Liver (tissue), 9 donors: ENCODE results near the gene FAM210A. TPM values are rescaled to one million over a fixed set of nuclear protein-coding genes. Genes with fewer than 3 reads are reported as not detected.

ENCODE experiments used
- DNase-seq: peaks from one replicate; pipeline ENCODE4 v3.0.0-alpha.2; 2017; ENCODE audit warnings: low spot score
- H3K27ac ChIP-seq, 2 donors: one replicate each; pipeline ENCODE4 v1.7.0; 2013; ENCODE audit warnings: inconsistent platforms in 2 of 2, low read length in 2 of 2, control low read depth in 1 of 2, low read depth in 1 of 2, mild to moderate bottlenecking in 1 of 2
- H3K27me3 ChIP-seq, 4 donors: one replicate each; pipeline versions ENCODE4 v1.6.1 to v1.7.0; 2013; ENCODE audit warnings: low read length in 3 of 4, inconsistent platforms in 1 of 4, mild to moderate bottlenecking in 1 of 4, moderate library complexity in 1 of 4; ENCODE audit not compliant: control insufficient read depth in 4 of 4, insufficient read depth in 4 of 4
- H3K36me3 ChIP-seq, 4 donors: one replicate each; pipeline versions ENCODE4 v1.6.1 to v1.7.0; 2013; ENCODE audit warnings: low read length in 3 of 4, mild to moderate bottlenecking in 3 of 4, low read depth in 1 of 4, moderate library complexity in 1 of 4; ENCODE audit not compliant: control insufficient read depth in 4 of 4, insufficient read depth in 3 of 4
- H3K4me1 ChIP-seq, 4 donors: one replicate each; pipeline versions ENCODE4 v1.6.1 to v1.7.0; 2013; ENCODE audit warnings: low read length in 3 of 4, mild to moderate bottlenecking in 3 of 4, moderate library complexity in 1 of 4; ENCODE audit not compliant: control insufficient read depth in 4 of 4, insufficient read depth in 4 of 4
- H3K4me3 ChIP-seq, 3 donors: one replicate each; pipeline versions ENCODE4 v1.6.1 to v1.7.0; 2013; ENCODE audit warnings: low read length in 3 of 3, control low read depth in 1 of 3, low read depth in 1 of 3, mild to moderate bottlenecking in 1 of 3
- H3K9ac ChIP-seq, 2 donors: one replicate each; pipeline ENCODE4 v1.7.0; 2013; ENCODE audit warnings: low read length in 2 of 2, mild to moderate bottlenecking in 2 of 2, moderate library complexity in 2 of 2, control low read depth in 1 of 2, low read depth in 1 of 2
- H3K9me3 ChIP-seq, 4 donors: one replicate each; pipeline versions ENCODE4 v1.6.1 to v1.7.0; 2013; ENCODE audit warnings: low read length in 3 of 4; ENCODE audit not compliant: control insufficient read depth in 4 of 4
- ATF3 ChIP-seq: IDR thresholded peaks from 2 replicates; pipeline ENCODE4 v1.6.1; 2016; ENCODE audit warnings: antibody characterized with exemption
- CTCF ChIP-seq: fragments of 150-350 bp; IDR thresholded peaks from 2 replicates; pipeline ENCODE4 v1.5.1; 2017; ENCODE audit warnings: improper control_type of control experiment, low read depth, low read length; ENCODE audit not compliant: missing input control
- EGR1 ChIP-seq, 2 donors: IDR thresholded peaks; 2 replicates each; pipeline ENCODE4 v1.6.1; 2016 to 2018; ENCODE audit warnings: antibody characterized with exemption in 2 of 2, low read depth in 2 of 2
- FOXA1 ChIP-seq: IDR thresholded peaks from 2 replicates; pipeline ENCODE4 v1.6.1; 2016; ENCODE audit warnings: antibody characterized with exemption
- FOXA2 ChIP-seq: IDR thresholded peaks from 2 replicates; pipeline ENCODE4 v1.6.1; 2016; ENCODE audit warnings: antibody characterized with exemption
- GABPA ChIP-seq, 2 donors: IDR thresholded peaks in 1 of 2; conservative IDR thresholded peaks in 1 of 2; 2 replicates each; pipeline ENCODE4 v1.6.1; 2016; ENCODE audit warnings: antibody characterized with exemption in 2 of 2, mild to moderate bottlenecking in 1 of 2, moderate library complexity in 1 of 2
- HNF4A ChIP-seq, 2 donors: conservative IDR thresholded peaks; 2 replicates each; pipeline ENCODE4 v1.6.1; 2016; ENCODE audit warnings: antibody characterized with exemption in 2 of 2, mild to moderate bottlenecking in 2 of 2
- HNF4G ChIP-seq: IDR thresholded peaks from 2 replicates; pipeline ENCODE4 v1.6.1; 2016; ENCODE audit warnings: antibody characterized with exemption
- JUND ChIP-seq, 2 donors: IDR thresholded peaks; 2 replicates each; pipeline ENCODE4 v1.6.1; 2016; ENCODE audit warnings: antibody characterized with exemption in 2 of 2
- MAX ChIP-seq: IDR thresholded peaks from 2 replicates; pipeline ENCODE4 v1.6.1; 2016; ENCODE audit warnings: antibody characterized with exemption
- NR2F2 ChIP-seq: IDR thresholded peaks from 2 replicates; pipeline ENCODE4 v1.6.1; 2016; ENCODE audit warnings: antibody characterized with exemption
- REST ChIP-seq: IDR thresholded peaks from 2 replicates; pipeline ENCODE4 v1.6.1; 2016; ENCODE audit warnings: antibody characterized with exemption, mild to moderate bottlenecking
- RXRA ChIP-seq, 2 donors: IDR thresholded peaks; 2 replicates each; pipeline ENCODE4 v1.6.1; 2017 to 2018; ENCODE audit warnings: antibody characterized with exemption in 2 of 2, mild to moderate bottlenecking in 1 of 2
- SP1 ChIP-seq: IDR thresholded peaks from 2 replicates; pipeline ENCODE4 v1.6.1; 2018; ENCODE audit warnings: antibody characterized with exemption, mild to moderate bottlenecking
- TAF1 ChIP-seq: conservative IDR thresholded peaks from 2 replicates; pipeline ENCODE4 v1.6.1; 2016; ENCODE audit warnings: antibody characterized with exemption, mild to moderate bottlenecking
- YY1 ChIP-seq: IDR thresholded peaks from 2 replicates; pipeline ENCODE4 v1.6.1; 2016; ENCODE audit warnings: antibody characterized with exemption, mild to moderate bottlenecking
- WGBS: extraction: QIAGEN DNeasy Blood & Tissue Kit; methylation state at CpG from one replicate; pipeline ENCODE4 v1.1.7; 2013; 5-methylcytosine and 5-hydroxymethylcytosine counted together
- polyA plus RNA-seq, 2 donors: library from polyadenylated mRNA; stranded (reverse) in 1 of 2; unstranded in 1 of 2; fragments of 200-250 nt in 1 of 2; fragments of >200 nt in 1 of 2; fragmentation: Nextera tagmentation in 1 of 2; extraction: Ambion mirVana in 1 of 2; gene quantifications; one replicate each; pipeline versions ENCODE4 v1.2.1 to v1.2.3, GENCODE V29; 2013 to 2015
- total RNA-seq, 2 donors: library from RNA; depleted of rRNA; stranded (reverse); fragments of >200 nt; gene quantifications; one replicate each; pipeline ENCODE4 v1.2.3, GENCODE V29; 2014
- donor health status: healthy.
- donor health status: healthy.
- donor health status: healthy.
- donor health status: healthy.
- donor health status: healthy.

FAM210A gene
- total and polyA plus RNA-seq, 4 donors: 10.5 to 18.3 (median 12.5) TPM

- no peak for TF ChIP-seq REST
- no peak for TF ChIP-seq FOXA2
Measured at GRCh38 chr18:13623871-13624270, 102.5 kb downstream of the FAM210A start (continued).

- H3K4me1 ChIP-seq: no peaks in the 10 kb centered on the region
- no peak overlapping the region for H3K9ac ChIP-seq
- H3K9me3 ChIP-seq: no peaks in the 10 kb centered on the region
- H3K36me3 ChIP-seq: peaks cover 4 to 18% (median 7%) of the 10 kb centered on the region in 4 donors
- DNase-seq: no peak
- no peak overlapping the region for H3K27ac ChIP-seq
- no peak for TF ChIP-seq RXRA (IDR thresholded peaks at IDR 0.05)
- H3K27me3 ChIP-seq: no peaks in the 10 kb centered on the region
- no peak overlapping the region for H3K4me3 ChIP-seq
- WGBS: 80% methylated on average over 10 of the region's 10 CpGs
Measured at GRCh38 chr18:13623348-13623747, 103.0 kb downstream of the FAM210A start.

GRCh38 chr18:13622751-13623150, 103.6 kb downstream of the FAM210A start:
- Histone ChIP-seq H3K27ac (no peak overlapping the region), H3K4me1 (no peaks in the 10 kb centered on the region), H3K9me3 (no peaks in the 10 kb centered on the region), H3K36me3 (peaks cover 4 to 18% (median 7%) of the 10 kb centered on the region in 4 donors), H3K27me3 (no peaks in the 10 kb centered on the region), H3K9ac (no peak overlapping the region), H3K4me3 (no peak overlapping the region)
- TF ChIP-seq NR2F2 (no peak), HNF4A (conservative IDR thresholded peaks at IDR 0.05) (no peak), FOXA1 (no peak), JUND (IDR thresholded peaks at IDR 0.05) (no peak), GABPA (IDR thresholded peaks at IDR 0.05 in 1 of 2, conservative IDR thresholded peaks at IDR 0.05 in 1 of 2) (no peak), ATF3 (no peak), CTCF (no peak), RXRA (IDR thresholded peaks at IDR 0.05) (no peak), MAX (no peak), REST (no peak), YY1 (no peak), HNF4G (no peak), TAF1 (no peak), EGR1 (IDR thresholded peaks at IDR 0.05; ENCODE audit: low read depth in 2 of 2) (no peak), SP1 (no peak)
- WGBS: 96% methylated on average over 8 of the region's 8 CpGs
- no peak for DNase-seq
